GM18909 (cell line): ENCODE data around the gene ZNFX1.

Experiments
- ATAC-seq: cut with Tn5 transposase; IDR thresholded peaks from one replicate; pipeline ENCODE4 v1.9.1; 2021; ENCODE audit warnings: mild to moderate bottlenecking; ENCODE audit not compliant: unreplicated experiment, poor library complexity

The ZNFX1 gene

DNA sequence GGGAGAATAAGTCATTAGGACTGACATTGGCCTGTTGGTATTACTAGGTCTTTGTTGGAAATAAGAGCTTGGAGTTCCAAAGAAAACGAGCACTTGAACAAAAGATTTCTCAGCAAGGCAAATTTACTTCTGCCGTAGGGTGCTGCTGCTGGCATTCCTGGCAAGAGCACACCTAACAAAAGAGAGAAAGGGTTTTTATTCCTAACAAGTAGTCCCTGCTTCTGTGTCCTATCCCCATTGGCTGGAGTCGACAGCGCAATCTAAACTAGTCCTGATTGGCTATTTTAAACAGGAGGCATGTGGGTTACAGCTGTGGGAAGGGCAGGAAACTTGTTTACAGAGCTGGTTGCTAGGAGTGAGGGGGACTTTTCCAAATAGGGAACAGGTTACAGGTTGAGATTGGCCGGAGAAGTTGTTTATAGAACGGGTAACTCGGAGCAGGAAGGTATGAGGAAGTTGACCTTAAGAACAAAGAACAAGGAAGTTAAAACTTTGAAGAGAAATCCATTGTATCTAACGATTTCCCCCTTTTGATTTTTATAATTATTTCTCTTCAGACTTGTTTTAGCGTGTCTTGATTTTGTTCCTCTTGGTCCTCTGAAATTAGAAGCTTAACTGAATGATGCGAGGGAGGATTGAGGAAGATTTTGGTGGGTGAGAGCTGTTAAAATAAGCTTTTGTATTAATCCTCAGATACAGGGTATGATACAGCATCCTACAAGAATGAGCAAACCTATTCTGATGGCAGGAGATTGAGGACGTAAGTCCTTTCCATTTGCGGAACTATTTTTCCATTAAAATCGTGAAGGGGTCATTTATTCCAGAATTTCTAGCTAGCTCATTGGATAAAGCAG, 3.4 kb upstream of the ZNFX1 start:
- ATAC-seq = no peak

DNA sequence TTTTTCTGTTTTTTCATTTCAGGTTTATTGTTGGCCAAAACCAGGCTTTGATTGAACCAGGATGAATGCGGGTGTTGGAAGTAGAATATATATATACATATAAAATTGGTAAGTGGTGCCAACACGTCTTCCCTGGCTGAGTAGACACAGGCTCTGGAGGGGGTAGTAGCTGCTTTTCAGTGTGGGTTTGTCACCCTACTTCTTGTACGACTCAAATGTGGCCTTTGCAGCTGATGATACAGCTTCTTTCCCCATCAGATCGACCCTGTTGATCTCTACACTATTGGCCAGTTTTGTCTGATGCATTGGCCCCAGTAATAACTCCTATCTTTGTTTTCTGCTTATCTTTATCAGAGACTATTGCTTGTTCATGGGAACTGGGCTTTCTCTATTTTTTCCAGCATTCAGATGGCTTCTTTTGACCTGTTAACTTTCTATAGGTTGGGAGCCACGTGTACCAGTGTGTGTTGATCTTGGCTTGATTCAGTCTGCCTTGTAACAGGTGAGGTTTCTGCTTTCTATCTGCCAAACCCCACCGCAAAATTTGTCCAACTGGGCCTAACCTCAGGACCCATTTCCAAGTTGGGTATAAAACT, 2.7 kb upstream of the ZNFX1 start:
- no peak for ATAC-seq

DNA sequence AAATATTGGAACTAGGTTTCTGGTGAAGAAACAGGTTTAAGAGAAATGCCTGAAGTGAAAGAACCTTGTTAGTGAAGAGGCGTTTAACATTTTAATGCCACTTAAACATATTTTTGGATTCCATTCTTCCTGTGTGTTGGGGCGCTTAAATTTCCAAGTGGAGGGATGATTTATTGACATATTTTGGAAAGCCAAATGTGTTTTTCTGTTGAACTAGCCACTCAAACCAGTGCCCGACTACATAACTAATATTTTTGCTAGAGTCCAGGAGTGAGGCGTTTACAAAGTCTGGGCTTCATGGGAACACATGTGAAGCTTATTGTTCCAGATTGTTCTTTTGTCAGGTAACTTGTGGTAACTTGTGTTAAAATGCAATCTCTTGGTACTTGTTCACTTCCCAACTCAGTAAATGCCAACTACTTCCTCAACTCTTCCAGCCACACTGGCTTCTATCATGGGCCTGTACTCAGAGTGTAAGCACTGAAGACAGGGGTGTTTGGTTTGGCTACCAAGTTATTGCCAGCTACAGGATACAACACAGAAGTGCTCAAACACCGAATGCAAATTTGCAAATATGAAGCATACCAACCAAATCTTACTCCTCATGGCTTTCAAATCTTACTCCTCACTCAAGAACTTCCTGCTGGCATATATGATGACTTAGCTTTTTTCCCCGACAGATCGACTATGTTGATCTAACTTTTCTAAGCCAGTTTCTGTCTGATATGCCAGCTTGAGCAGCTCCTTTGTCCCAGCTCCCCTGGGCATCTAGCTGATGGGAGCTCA, 2.0 kb upstream of the ZNFX1 start:
- ATAC-seq = no peak

DNA sequence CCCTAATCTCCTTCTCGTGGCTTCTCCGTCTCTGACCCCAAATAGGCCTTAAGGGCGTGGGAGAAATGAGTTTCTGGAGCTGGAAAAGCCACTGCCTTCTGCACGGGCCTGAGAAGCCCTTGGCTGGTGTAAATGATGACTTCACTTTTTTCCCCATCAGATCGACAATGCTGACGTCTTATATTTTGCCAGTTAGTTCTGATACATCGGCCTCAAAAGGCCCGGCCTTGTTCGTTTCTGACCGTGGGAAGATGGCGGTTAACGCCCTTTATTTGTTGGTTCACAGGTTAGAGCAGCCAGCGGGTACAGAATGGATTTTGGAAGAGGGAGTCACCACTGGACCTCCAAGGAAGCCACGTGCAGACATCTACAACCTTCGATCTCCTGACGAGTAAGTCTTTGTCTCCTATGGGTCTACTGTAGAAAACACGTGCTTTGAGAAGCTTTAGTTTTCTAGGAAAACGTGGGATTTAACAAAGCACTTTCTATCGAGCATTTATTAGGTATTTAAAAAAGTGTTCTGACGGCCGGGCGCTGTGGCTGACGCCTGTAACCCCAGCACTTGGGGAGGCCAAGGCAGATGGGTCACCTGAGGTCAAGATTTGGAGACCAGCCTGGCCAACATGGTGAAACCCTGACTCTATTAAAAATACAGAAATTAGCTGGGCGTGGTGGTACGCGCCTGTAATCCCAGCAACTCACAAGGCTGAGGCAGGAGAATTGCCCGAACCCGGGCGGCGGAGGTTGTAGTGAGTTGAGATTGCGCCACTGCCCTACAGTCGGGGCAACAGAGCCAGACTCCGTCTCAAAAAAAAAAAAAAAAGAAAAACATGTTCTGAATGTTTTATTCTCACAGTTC, 1.2 kb upstream of the ZNFX1 start:
- ATAC-seq = no peak

DNA sequence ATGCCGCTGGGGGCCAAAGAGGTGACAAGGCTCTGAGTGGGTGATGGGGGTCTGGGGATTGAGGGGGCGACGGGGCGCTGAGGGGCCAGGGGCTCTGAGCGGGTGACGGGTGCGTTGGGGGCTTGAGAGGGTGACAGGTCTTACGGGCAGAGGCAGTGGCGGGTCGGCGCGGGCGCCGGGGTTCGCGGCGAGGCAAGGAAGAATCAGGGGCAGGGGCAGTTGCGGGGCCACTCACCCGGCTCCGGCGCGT, 146 bp downstream of the ZNFX1 start:
- ATAC-seq = no peak

DNA sequence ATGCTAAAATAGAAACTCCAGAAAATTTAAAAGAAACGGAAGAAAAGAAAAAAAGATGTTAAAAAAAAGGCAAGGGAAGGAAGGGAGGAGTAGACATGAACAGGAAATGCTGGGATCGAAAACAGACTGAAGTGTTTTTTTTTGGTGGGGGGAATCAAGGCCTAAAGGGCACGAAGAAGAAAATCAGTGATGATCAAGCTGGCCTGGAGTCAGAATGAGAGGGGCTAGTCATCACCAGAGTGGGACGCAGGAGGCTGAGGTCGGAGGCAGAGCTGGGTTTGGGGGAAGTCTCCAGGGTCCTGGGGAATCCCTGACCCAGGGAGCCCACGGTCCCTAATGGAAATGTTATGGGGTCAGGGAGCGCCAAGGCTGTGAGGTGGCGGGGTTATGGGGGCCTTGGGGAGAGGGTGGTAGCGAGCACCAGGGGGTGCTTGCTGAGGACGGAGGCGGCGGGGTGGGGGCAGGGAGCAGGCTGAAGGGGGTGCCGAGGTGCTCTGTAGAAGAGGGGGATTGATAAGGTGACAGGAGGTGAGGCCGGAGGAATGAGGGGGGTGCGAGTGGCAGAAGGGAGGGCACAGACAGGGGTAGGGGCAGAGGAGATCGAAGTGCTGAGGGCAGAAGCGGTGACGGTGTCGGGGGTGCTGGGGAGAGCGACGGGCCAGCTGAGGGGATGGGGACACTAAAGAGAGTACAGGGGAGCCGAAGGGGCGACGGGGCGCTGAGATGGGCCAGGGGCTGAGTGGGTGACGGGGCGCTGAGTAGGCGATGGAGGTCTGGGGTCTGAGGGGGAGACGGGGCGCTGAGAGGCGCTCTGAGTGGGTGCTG, 684 bp downstream of the ZNFX1 start:
- no peak for ATAC-seq

DNA sequence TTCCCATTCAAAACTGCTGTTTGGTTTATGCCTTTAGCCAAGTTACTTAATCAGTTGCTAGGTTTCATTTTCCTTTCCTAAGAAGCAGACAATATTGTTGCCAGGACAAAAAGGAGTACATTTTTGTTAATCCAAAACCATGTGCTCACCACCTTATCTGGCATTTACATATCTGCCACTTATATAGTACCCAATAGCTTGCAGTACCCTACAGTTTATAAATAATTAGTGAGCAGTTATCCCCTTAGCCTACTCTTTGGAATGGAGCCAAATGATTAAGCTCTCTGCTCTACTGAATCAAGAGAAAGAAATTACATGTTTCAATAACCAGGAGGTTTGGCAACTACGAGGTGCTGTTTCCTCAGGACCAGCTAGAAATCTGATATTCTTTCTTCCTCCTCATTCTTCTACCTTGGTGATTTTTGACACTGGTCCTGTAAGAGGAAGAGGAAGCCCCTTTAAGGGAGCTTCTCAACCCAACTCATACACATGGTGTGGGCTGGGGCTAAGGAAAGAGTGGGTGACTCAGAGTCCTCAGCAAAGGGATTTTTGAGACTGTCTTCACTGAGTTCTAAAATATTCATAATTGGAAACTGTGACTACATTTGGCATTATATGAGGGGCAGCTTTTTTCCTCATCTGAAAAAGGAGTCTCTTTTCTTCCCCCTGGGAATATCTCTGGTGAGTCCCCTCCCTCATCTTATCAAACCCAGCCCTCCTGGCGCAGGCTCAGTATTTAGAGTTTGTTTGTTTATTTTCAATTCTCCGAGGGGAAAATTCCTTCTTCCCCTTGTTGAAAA, 1.5 kb downstream of the ZNFX1 start:
- no peak for ATAC-seq

DNA sequence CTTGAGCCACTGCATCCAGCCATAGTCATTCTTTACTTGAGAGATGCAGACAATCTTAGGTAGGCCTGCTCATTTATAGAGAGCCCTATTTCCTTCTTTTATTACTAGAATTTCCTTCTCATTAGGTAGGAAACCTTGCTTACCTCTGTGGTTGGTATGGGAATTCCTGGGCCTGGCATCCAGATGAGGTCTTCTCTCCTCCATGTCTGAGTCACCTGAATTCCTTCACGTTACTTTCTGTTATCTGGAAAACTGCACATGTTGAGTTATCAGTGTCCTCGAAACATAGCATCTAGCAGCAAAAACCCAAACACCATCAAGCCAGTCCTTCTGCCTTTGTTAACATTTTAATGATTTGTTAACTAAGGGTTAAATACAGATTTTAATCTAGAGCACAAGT, 2.2 kb downstream of the ZNFX1 start:
- no peak for ATAC-seq

DNA sequence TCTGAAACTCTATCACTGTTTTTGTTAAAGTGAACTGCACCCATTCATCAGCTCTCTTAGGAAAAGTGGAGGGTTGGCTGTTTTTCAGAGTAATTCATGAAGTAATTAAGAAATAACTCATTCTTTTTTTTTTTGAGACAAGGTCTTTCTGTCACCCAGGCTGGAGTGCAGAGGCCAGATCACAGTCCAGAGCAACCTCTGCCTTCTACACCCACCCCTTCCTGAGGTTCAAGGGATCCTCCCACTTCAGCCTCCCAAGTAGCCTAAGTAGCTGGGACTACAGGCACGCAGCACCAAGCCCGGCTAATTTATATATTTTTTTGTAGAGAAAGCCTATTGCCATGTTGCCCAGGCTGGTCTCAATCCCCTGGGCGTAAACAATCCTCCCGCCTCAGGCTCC, 2.6 kb downstream of the ZNFX1 start:
- no peak for ATAC-seq

DNA sequence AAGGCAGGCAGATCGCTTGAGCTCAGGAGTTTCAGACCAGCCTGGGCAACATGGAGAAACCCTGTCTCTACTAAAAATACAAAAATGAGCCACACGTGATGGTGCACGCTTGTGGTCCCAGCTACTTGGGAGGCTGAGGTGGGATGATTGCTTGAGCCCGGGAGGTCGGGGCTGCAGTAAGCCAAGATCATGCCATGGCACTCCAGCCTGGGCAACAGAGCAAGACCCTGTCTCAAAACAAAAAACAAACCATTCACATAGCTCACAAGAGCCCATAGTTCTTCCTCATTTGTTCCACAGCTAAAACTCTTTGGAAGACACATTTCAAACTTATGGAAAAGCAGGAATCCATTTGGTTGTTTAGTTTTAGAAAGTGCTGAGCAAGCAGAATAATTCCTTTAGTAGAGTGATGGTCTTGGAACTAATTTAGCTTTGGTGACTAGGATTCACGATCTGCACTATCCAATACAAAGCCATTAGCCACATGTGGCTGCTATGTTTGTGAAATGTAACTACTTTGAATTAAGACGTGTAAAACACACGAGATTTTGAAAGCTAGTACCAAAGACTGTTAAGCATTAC, 4.1 kb downstream of the ZNFX1 start:
- ATAC-seq = no peak

DNA sequence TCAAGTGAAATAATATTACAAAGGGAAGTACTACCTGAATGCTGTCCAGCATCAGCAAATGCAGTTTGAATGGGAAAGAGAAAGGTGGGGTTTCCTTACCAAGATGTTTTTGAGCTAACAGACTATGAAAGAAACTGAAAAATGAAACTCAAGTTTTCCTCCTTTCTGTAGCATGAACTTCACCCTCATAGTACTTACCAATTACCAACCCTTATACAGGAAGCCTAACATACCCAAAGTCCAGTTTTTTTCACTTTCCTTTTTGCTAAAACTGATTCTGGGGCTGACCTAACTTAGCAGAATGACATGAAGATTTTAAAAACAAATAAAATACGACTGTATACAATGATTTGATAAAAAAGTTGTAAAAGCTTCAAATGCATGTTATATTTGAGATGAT, 5.2 kb downstream of the ZNFX1 start:
- ATAC-seq = peak; percentile 50

DNA sequence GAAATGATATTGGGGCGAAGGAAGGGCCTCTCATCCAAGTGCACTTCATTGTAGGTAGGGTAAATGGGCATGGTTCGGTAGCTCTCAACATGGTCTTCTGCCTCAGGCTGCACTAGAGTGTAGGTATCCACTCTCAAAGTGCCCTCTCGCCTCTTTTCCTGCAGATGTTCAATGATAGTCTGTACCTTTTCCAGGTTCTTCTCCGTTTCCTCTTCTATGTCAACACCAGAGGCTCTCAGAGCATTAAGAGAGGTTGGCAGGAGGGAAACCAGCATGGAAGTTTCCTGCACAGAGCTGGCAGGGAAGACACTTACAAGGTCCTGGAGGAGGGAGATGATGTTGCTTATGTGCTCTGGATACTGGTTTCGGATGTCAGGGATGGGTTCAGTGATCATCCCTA, 7.1 kb downstream of the ZNFX1 start:
- no peak for ATAC-seq

DNA sequence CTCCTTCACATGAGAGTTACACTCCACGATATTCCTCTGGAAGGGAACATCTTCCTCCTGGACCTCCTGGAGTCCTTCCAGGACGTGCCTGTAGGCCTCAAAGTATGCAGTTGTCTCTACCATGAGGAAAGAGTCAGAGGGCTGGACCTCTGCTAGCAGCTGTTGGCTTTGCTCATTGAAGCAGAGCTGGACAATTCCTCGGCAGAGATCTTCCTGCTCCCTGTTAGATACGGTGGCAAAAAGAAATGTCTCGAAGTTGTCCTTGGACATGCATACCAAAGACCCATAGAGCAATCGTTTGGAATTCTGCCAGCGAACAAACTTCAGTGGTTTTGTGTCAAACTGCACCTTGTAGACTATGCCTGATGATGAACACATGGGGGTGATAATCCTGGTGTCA, 7.7 kb downstream of the ZNFX1 start:
- no peak for ATAC-seq

DNA sequence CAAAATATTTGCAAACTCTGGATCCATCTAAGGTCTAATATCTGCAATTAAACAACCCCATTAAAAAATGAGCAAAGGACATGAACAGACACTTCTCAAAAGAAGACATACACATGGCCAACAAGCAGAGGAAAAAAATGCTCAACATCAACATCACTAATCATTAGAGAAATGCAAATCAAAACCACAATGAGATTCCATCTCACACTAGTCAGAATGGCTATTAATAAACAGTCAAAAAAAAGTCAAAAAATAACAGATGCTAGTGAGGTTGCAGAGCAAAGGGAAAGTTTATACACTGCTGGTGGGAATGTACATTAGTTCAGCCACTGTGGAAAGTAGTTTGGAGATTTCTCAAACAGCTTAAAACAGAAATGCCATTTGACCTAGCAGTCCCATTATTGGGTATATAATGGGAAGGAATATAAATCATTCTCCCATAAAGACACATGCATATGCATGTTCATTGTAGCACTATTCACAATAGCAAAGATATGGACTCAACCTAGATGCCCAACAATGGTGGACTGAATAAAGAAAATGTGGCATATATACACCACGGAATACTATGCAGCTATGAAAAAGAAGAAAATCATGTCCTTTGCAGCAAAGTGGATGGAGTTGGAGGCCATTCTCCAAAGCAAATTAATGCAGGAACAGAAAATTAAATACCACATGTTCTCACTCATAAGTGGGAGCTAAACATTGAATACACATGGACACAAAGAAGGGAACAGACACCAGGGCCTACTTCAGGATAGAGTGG, 9.1 kb downstream of the ZNFX1 start:
- ATAC-seq = no peak

DNA sequence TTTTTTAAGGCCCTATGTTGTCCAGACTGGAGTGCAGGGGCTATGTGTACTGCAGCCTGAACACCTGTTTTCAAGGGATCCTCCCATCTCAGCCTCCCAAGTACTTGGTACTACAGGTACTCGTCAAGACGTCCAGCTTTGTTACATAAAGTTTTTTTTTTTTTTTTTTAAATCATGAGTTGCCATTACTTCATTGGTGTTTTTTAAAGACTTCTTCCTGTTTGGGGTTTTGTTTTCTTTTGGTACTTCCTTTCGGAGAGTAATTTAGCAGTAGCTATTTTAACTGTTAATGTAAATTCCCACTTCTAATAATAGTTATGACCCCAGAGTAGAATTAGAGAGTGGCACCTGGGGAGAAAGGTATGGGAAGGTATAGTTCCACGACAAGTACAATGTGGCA, 10.5 kb downstream of the ZNFX1 start:
- peak; percentile 48 for ATAC-seq

DNA sequence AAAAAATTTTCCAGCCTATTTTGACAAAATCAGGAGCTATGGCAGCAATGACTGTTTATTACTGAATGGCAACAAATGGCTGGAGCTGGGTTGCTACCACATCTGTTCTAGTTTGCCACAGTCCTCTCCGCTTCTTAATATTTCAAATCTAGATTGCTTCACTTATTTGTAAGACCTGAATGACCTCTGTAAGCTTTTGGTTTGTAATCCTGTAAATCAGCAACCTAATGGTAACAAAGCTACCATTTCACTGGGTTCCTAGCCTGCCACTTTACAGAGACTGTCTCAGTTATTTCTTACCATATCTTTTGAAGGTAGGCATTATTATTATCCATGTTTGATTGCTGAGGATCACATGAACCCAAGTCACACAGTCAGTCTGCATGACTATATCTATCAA, 15.4 kb downstream of the ZNFX1 start:
- no peak for ATAC-seq

DNA sequence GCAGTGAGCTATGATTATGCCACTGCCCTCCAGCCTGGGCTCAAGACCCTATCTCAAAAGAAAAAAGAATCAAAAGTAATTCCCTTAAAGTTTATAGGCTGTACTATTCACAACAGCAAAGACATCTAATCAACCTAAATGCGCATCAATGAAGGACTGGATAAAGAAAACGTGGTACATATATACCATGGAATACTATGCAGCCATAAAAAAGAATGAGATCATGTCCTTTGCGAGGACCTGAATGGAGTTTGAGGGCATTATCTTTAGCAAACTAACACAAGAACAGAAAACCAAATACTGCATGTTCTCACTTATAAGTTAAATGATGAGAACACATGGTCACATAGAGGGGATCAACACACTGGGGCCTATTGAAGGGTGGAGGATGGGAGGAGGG, 16.7 kb downstream of the ZNFX1 start:
- no peak for ATAC-seq

DNA sequence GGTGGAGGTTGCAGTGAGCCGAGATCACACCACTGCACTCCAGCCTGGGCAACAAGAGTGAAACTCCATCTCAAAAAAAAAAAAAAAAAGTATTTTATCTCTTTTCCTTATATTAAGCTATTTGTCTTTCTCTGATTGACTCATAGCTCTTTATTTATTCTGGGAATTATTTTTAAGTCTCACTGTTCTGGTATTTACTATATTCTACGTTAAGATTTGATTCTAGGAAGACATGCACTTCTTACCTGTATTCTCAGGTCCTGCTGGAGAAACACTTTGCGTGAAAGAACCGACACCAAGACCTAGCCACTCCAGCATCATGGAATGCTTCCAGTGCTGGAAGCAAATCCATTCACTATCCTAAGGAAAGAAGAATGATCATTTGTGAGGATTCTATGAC, 17.6 kb downstream of the ZNFX1 start:
- ATAC-seq = no peak
